Caco-2 (cell line): ENCODE measurements around the gene BCL2L13. TPM values are rescaled to one million over a fixed set of nuclear protein-coding genes. Genes with fewer than 3 reads are reported as not detected.

ENCODE experiments used
- BruUV-seq: library from RNA; stranded (reverse); fragments of 400-500 nt; replicated peaks from 2 replicates; lab custom pipeline; 2021; lab: Mats Ljungman, UMichigan
- CTCF ChIA-PET: fragments of 300-600 bp; sonication (Branson Sonifier 250); formaldehyde crosslinking; loops from one replicate; lab custom pipeline; 2022; ENCODE audit warnings: antibody characterized with exemption; lab: Charles Lee
- POLR2A ChIA-PET: fragments of 300-600 bp; sonication (Branson Sonifier 250); formaldehyde crosslinking; loops from one replicate; lab custom pipeline; 2022; ENCODE audit warnings: antibody characterized with exemption; lab: Charles Lee
- DNase-seq, 2 experiments: peaks; one replicate each; pipeline versions ENCODE4 v3.0.0 to v3.0.0-alpha.2; 2020 to 2022
- H3K27me3 ChIP-seq: replicated peaks from 2 replicates; pipeline ENCODE4 v1.6.0; 2011; ENCODE audit warnings: low read length; ENCODE audit not compliant: control insufficient read depth, insufficient read depth
- H3K36me3 ChIP-seq: 2 replicates; pipeline ENCODE4 v1.5.1; 2011; ENCODE audit warnings: low read length; ENCODE audit not compliant: control insufficient read depth, insufficient read depth
- H3K4me1 ChIP-seq: fragments of 250-450 bp; sonication (Bioruptor Pico); 2 replicates; pipeline ENCODE4 v1.5.1; 2020; ENCODE audit warnings: mild to moderate bottlenecking
- H3K4me3 ChIP-seq: 2 replicates; pipeline ENCODE4 v1.5.1; 2011; ENCODE audit warnings: low read depth, mild to moderate bottlenecking, control low read depth, low read length
- H3K9me3 ChIP-seq: fragments of 250-450 bp; sonication (Bioruptor Pico); 2 replicates; pipeline ENCODE4 v1.5.1; 2020; ENCODE audit warnings: mild to moderate bottlenecking, moderate library complexity
- H3K27ac Mint-ChIP-seq: one replicate; pipeline ENCODE4 v1.8.0; 2022; ENCODE audit warnings: mixed read lengths; ENCODE audit not compliant: unreplicated experiment
- H3K27me3 Mint-ChIP-seq: one replicate; pipeline ENCODE4 v1.8.0; 2022; ENCODE audit warnings: mixed read lengths; ENCODE audit not compliant: insufficient read depth, unreplicated experiment
- H3K36me3 Mint-ChIP-seq: one replicate; pipeline ENCODE4 v1.8.0; 2022; ENCODE audit warnings: mild to moderate bottlenecking, mixed read lengths; ENCODE audit not compliant: insufficient read depth, unreplicated experiment
- H3K4me1 Mint-ChIP-seq: one replicate; pipeline ENCODE4 v1.8.0; 2022; ENCODE audit warnings: low read depth, mixed read lengths; ENCODE audit not compliant: unreplicated experiment
- H3K4me3 Mint-ChIP-seq: one replicate; pipeline ENCODE4 v1.8.0; 2022; ENCODE audit warnings: mild to moderate bottlenecking, moderate library complexity, mixed read lengths; ENCODE audit not compliant: unreplicated experiment
- H3K9me3 Mint-ChIP-seq: one replicate; pipeline ENCODE4 v1.8.0; 2022; ENCODE audit warnings: mixed read lengths; ENCODE audit not compliant: unreplicated experiment
- CTCF ChIP-seq, 2 experiments: fragments of 200-600 bp in 1 of 2; IDR thresholded peaks; 1 replicate in 1 of 2; 2 replicates in 1 of 2; pipeline versions ENCODE4 v1.5.1 to v1.8.0; 2011 to 2022; ENCODE audit warnings: antibody characterized with exemption in 1 of 2, control low read depth in 1 of 2, inconsistent platforms in 1 of 2, low read depth in 1 of 2, low read length in 1 of 2, mild to moderate bottlenecking in 1 of 2, moderate library complexity in 1 of 2; ENCODE audit not compliant: insufficient read depth in 1 of 2, severe bottlenecking in 1 of 2, unreplicated experiment in 1 of 2
- intact Hi-C: fragments of 100-400 bp; cut with micrococcal nuclease; formaldehyde crosslinking; loops from one replicate; pipeline ENCODE4 v1.10.0; 2022; ENCODE audit not compliant: unreplicated experiment
- total RNA-seq: library from RNA; stranded (reverse); gene quantifications from 2 replicates; pipeline ENCODE4 v1.2.3, GENCODE V29; 2022

Gene BCL2L13
- total RNA-seq, 1 experiment from 2014 or later, result 34.3 TPM

GRCh38 chr22:17678817-17679385 lies 40.3 kb downstream of the BCL2L13 start:
- Mint-ChIP-seq H3K9me3 (no peaks in the 10 kb centered on the region), H3K4me1 (peaks cover 7% of the 10 kb centered on the region), H3K4me3 (no peak overlapping the region), H3K36me3 (no peaks in the 10 kb centered on the region), H3K27ac (no peak overlapping the region), H3K27me3 (no peaks in the 10 kb centered on the region)
- Histone ChIP-seq H3K36me3 (no peaks in the 10 kb centered on the region), H3K4me1 (peaks cover 8% of the 10 kb centered on the region), H3K4me3 (no peak overlapping the region), H3K27me3 (no peaks in the 10 kb centered on the region), H3K9me3 (no peaks in the 10 kb centered on the region)
- CTCF ChIA-PET, result interaction anchor here (0.7 to 0.9 kb wide), 2 partner anchors 120 to 938 kb away, joined by 4 to 5 read pairs; no protein-coding TSS in a partner anchor
- POLR2A ChIA-PET, result no interaction called here
- TF ChIP-seq CTCF (IDR thresholded peaks at IDR 0.05; ENCODE audit: insufficient read depth in 1 of 2, low read depth in 1 of 2, low read length in 1 of 2, severe bottlenecking in 1 of 2, unreplicated experiment in 1 of 2), result no peak
- intact Hi-C loops, result no loop called here
- DNase-seq, result no peak
- no TSS peak for BruUV-seq

DNA sequence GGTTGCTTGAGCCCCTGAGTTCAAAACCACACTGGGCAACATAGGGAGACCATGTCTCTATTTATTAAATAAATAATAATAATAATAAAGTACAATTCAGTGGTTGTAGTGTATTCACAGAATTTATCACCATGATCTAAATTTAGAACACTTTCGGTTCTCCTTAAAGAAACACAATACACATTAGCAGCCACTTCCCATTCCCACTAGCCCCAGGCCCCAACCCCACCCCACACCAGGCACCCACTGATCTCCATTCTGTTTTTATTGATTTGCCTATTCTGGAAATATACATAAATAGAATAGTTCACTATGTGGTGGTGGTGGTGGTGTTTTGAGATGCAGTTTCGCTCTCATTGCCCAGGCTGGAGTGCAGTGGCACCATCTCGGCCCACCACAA lies 45.7 kb downstream of the BCL2L13 start:
- Histone ChIP-seq H3K4me1 (no peaks in the 10 kb centered on the region; the same call in 1 of the 2 replicates), H3K4me3 (no peak overlapping the region), H3K27me3 (no peaks in the 10 kb centered on the region), H3K36me3 (no peaks in the 10 kb centered on the region), H3K9me3 (no peaks in the 10 kb centered on the region)
- BruUV-seq, result no TSS peak
- TF ChIP-seq CTCF (IDR thresholded peaks at IDR 0.05; ENCODE audit: insufficient read depth in 1 of 2, low read depth in 1 of 2, low read length in 1 of 2, severe bottlenecking in 1 of 2, unreplicated experiment in 1 of 2), result no peak
- DNase-seq, result no peak
- no peak overlapping the region for H3K27ac Mint-ChIP-seq
- no peaks in the 10 kb centered on the region for H3K27me3 Mint-ChIP-seq
- no peaks in the 10 kb centered on the region for H3K4me1 Mint-ChIP-seq
- POLR2A ChIA-PET, result no interaction called here
- peaks cover 5% of the 10 kb centered on the region for H3K36me3 Mint-ChIP-seq
- H3K4me3 Mint-ChIP-seq, result no peak overlapping the region
- no peaks in the 10 kb centered on the region for H3K9me3 Mint-ChIP-seq
- CTCF ChIA-PET, result no interaction called here
- intact Hi-C loops, result no loop called here

DNA sequence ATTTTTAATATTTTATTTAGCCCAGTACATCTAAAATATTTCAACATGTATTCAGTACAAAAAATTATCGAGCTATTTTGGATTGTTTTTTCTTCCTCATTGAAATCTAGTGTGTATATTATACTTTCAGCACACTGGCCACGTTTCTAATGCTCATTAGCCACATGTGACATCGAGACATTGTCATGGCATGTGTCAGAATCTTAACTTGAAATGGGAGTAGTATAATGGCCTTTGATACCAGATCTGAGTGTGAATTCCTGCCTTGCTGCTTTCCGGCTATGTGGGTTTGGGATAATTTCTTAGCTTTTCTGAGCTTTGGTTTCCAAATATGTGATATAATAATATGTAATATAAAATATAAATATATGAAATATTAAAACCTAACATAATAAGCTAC lies 54.3 kb downstream of the BCL2L13 start:
- ChIA-PET CTCF (no interaction called here), POLR2A (no interaction called here)

More for the DNA sequence above, 54.3 kb downstream of the BCL2L13 start:
- DNase-seq, result no peak
- Histone ChIP-seq H3K27me3 (no peaks in the 10 kb centered on the region), H3K9me3 (no peaks in the 10 kb centered on the region), H3K4me3 (no peak overlapping the region), H3K36me3 (peaks cover 4% of the 10 kb centered on the region), H3K4me1 (no peaks in the 10 kb centered on the region)
- BruUV-seq, result no TSS peak
- no peaks in the 10 kb centered on the region for H3K9me3 Mint-ChIP-seq
- no peak overlapping the region for H3K27ac Mint-ChIP-seq
- no peaks in the 10 kb centered on the region for H3K4me1 Mint-ChIP-seq
- intact Hi-C loops, result no loop called here
- H3K36me3 Mint-ChIP-seq, result peaks cover 6% of the 10 kb centered on the region
- no peak for TF ChIP-seq CTCF (IDR thresholded peaks at IDR 0.05; ENCODE audit: insufficient read depth in 1 of 2, low read depth in 1 of 2, low read length in 1 of 2, severe bottlenecking in 1 of 2, unreplicated experiment in 1 of 2)
- H3K4me3 Mint-ChIP-seq, result no peak overlapping the region
- no peaks in the 10 kb centered on the region for H3K27me3 Mint-ChIP-seq
